ENCODE results near the gene PTPRN2.

The PTPRN2 gene

DNA sequence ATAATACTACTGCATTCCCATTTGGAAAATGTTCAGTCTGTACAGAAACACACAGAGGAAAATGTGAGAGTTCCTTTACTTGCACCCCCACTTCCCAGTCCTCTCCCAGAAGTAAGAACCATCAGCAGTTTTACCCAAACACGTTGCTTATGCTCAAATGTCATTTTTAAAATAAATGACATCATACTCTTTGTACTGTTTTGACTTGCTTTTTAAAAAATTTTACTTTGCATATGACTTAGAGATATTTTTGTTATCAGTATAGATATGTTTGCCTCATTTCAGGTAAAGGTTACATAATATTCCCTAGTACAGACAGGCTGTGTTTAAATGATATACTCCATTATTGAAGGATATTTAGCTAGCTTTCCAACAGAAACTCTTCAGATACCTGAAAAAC lies 13.5 kb upstream of the PTPRN2 start:
- Mint-ChIP-seq H3K4me3 (no peak overlapping the region), H3K27ac (no peak overlapping the region), H3K36me3 (ENCODE audit: low read depth) (no peaks in the 10 kb centered on the region), H3K4me1 (peaks cover 3% of the 10 kb centered on the region), H3K9me3 (peaks cover 2% of the 10 kb centered on the region), H3K27me3 (ENCODE audit: low read depth, poor library complexity) (no peaks in the 10 kb centered on the region)
- TF ChIP-seq, protein P1, sequence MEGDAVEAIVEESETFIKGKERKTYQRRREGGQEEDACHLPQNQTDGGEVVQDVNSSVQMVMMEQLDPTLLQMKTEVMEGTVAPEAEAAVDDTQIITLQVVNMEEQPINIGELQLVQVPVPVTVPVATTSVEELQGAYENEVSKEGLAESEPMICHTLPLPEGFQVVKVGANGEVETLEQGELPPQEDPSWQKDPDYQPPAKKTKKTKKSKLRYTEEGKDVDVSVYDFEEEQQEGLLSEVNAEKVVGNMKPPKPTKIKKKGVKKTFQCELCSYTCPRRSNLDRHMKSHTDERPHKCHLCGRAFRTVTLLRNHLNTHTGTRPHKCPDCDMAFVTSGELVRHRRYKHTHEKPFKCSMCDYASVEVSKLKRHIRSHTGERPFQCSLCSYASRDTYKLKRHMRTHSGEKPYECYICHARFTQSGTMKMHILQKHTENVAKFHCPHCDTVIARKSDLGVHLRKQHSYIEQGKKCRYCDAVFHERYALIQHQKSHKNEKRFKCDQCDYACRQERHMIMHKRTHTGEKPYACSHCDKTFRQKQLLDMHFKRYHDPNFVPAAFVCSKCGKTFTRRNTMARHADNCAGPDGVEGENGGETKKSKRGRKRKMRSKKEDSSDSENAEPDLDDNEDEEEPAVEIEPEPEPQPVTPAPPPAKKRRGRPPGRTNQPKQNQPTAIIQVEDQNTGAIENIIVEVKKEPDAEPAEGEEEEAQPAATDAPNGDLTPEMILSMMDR (IDR thresholded peaks at IDR 0.05), result no peak
- no peak for DNase-seq

DNA sequence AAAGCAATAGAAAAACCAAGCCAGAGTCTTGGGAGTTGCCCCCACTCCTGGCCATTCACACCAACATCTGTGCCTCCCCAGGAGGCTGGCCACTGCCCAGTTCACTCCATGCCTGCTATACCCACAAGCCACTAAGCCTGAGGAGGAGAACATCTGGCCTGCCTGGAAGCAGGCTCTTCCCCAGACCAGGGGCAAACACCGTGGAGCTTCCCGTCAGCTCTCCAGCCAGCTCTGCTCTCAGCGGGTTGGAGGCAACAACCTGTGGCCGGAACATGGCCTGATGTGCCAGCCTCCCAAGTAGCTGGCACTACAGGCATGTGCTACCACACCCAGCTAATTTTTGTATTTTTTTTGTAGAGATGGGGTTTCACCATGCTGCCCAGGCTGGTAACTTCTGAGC lies 9.1 kb upstream of the PTPRN2 start:
- Mint-ChIP-seq H3K9me3 (peaks cover 5% of the 10 kb centered on the region), H3K27me3 (ENCODE audit: low read depth, poor library complexity) (peaks cover 9% of the 10 kb centered on the region), H3K27ac (no peak overlapping the region), H3K4me3 (no peak overlapping the region), H3K4me1 (no peaks in the 10 kb centered on the region), H3K36me3 (ENCODE audit: low read depth) (no peaks in the 10 kb centered on the region)
- no peak for DNase-seq
- TF ChIP-seq, protein P1 (IDR thresholded peaks at IDR 0.05), result no peak

DNA sequence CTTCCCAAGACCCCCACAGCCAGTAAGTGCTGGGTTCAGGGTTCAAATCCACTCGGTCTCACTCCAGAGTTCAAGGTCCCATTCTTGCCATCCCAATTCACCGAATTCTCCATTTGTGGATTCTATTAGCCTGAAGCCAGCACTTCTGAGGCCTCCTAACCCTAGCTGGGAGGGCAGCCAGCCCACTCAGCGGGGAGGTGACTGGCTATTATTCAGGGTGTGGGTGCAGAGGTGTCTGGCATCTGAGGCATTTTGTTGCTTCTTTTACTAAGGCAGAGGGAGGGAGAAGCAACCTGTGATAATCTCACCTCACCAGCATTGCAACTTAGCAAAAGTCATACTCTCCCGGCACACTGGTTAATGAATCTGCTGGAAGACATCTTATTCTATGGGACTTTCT lies 8.7 kb upstream of the PTPRN2 start:
- H3K4me1 Mint-ChIP-seq, result no peaks in the 10 kb centered on the region
- H3K27ac Mint-ChIP-seq, result no peak overlapping the region
- peaks cover 5% of the 10 kb centered on the region for H3K9me3 Mint-ChIP-seq
- no peak for DNase-seq
- no peaks in the 10 kb centered on the region for H3K36me3 Mint-ChIP-seq (ENCODE audit: low read depth)
- TF ChIP-seq, protein P1 (IDR thresholded peaks at IDR 0.05), result no peak
- H3K27me3 Mint-ChIP-seq (ENCODE audit: low read depth, poor library complexity), result peaks cover 14% of the 10 kb centered on the region
- no peak overlapping the region for H3K4me3 Mint-ChIP-seq

DNA sequence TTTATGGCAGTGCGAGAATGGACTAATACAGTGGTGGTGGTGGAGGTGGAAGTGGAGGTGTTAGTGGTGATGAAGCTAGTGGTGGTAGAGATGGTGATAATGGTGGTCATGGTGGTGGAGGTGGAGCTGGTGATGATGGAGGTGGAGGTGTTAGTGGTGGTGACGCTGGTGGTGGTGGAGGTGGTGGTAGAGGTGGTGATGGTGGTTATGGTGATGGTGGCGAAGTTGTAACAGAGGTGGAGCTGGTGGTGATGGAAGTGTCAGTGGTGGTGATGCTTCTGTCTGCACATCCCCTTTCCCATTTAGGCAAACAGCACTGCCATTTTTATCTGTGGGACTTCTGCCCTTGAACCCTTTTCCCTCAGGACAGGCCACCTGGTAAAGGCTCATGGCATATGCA lies 7.4 kb upstream of the PTPRN2 start:
- Mint-ChIP-seq H3K36me3 (ENCODE audit: low read depth) (no peaks in the 10 kb centered on the region), H3K27ac (no peak overlapping the region), H3K9me3 (peaks cover 5% of the 10 kb centered on the region), H3K27me3 (ENCODE audit: low read depth, poor library complexity) (peaks cover 25% of the 10 kb centered on the region), H3K4me1 (no peaks in the 10 kb centered on the region), H3K4me3 (no peak overlapping the region)
- TF ChIP-seq, protein P1 (IDR thresholded peaks at IDR 0.05), result no peak
- no peak for DNase-seq

DNA sequence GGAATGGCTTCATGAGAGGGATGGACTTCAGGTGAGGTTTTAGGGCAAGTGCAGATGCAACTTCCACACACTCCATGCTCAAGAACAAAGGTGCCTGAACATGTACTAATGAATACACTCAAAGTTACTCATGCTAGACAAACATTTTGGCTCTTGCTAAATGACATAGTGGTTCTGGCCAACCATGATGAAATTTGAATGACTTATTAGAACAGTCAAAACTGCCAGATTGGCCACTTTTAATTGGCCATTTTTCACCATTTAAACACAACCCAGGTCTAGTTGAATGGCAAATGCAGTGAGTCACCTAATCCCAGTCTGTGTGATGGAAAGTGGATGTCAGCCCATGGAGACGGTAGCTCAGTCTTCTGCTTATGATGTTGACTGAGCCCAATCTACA lies 4.9 kb upstream of the PTPRN2 start:
- TF ChIP-seq, protein P1 (IDR thresholded peaks at IDR 0.05), result no peak
- DNase-seq, result no peak
- Mint-ChIP-seq H3K27ac (no peak overlapping the region), H3K27me3 (ENCODE audit: low read depth, poor library complexity) (peaks cover 41% of the 10 kb centered on the region), H3K9me3 (peaks cover 5% of the 10 kb centered on the region), H3K4me1 (no peaks in the 10 kb centered on the region), H3K36me3 (ENCODE audit: low read depth) (no peaks in the 10 kb centered on the region), H3K4me3 (no peak overlapping the region)

DNA sequence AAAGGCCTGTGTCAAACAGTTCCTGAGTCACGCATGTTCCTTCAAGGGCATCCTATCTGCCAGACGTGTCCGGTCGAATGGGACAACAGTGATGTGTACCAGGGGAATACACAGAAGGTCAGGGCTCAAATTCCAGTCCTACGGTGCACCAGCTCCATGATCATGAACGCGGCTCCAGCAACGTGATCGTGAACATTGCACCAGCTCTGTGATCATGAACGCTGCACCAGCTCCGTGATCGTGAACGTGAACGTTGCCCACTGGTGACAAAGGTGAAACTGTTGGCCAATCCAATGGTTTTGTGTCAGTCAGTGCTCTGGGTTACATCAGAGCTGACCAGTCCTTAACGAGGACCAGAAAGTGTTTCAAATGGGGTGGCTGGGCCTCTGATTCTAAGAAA lies 4.3 kb upstream of the PTPRN2 start:
- no peaks in the 10 kb centered on the region for H3K36me3 Mint-ChIP-seq (ENCODE audit: low read depth)
- peaks cover 5% of the 10 kb centered on the region for H3K9me3 Mint-ChIP-seq
- no peaks in the 10 kb centered on the region for H3K4me1 Mint-ChIP-seq
- H3K27ac Mint-ChIP-seq, result no peak overlapping the region
- peaks cover 41% of the 10 kb centered on the region for H3K27me3 Mint-ChIP-seq (ENCODE audit: low read depth, poor library complexity)
- H3K4me3 Mint-ChIP-seq, result no peak overlapping the region
- no peak for DNase-seq
- TF ChIP-seq, protein P1 (IDR thresholded peaks at IDR 0.05), result no peak

Data from nephron progenitor cell (in vitro differentiated cells).